Gastroesophageal sphincter (tissue), 4 donors: ENCODE results near the gene EXOC6B. TPM values are rescaled to one million over a fixed set of nuclear protein-coding genes. Genes with fewer than 3 reads are reported as not detected.
A peak's percentile ranks its signal among the peaks of the same experiment; 100 is the strongest.

Experiments used
- ATAC-seq: fragments of 150-250 bp; one replicate; pipeline ENCODE4 v1.9.1; 2016; ENCODE audit warnings: mild to moderate bottlenecking, moderate library complexity
- H3K27ac ChIP-seq, 4 donors: fragments of 200-600 bp; sonication (generic) in 3 of 4; 1 replicate in 3 of 4; 2 replicates in 1 of 4; pipeline ENCODE4 v1.5.1; 2016 to 2019
- H3K27me3 ChIP-seq: fragments of 200-600 bp; sonication (generic); one replicate; pipeline ENCODE4 v1.5.1; 2019
- H3K36me3 ChIP-seq, 2 donors: fragments of 200-600 bp; sonication (generic); one replicate each; pipeline ENCODE4 v1.5.1; 2019; ENCODE audit warnings: control low read depth in 1 of 2
- H3K4me1 ChIP-seq, 3 donors: fragments of 200-600 bp; sonication (generic); 1 replicate in 2 of 3; 2 replicates in 1 of 3; pipeline ENCODE4 v1.5.1; 2016 to 2019; ENCODE audit warnings: control low read depth in 2 of 3
- H3K4me3 ChIP-seq, 2 donors: fragments of 200-600 bp; sonication (generic); one replicate each; pipeline ENCODE4 v1.5.1; 2019; ENCODE audit warnings: mild to moderate bottlenecking in 1 of 2, moderate library complexity in 1 of 2
- H3K9me3 ChIP-seq, 3 donors: fragments of 200-600 bp; sonication (generic); one replicate each; pipeline ENCODE4 v1.5.1; 2017 to 2019; ENCODE audit warnings: control low read depth in 2 of 3
- CTCF ChIP-seq, 4 experiments: fragments of 200-600 bp in 2 of 4; fragments of 450-650 bp in 2 of 4; sonication (generic) in 1 of 4; IDR thresholded peaks; one replicate each; pipeline ENCODE4 v1.5.1; 2017 to 2019; ENCODE audit warnings: antibody characterized with exemption in 4 of 4, mild to moderate bottlenecking in 2 of 4, moderate library complexity in 2 of 4
- EP300 ChIP-seq: sonication (generic); formaldehyde crosslinking; IDR thresholded peaks from one replicate; pipeline ENCODE4 v1.6.1; 2017; ENCODE audit warnings: antibody characterized with exemption, mild to moderate bottlenecking
- POLR2A ChIP-seq, 2 donors: fragments of 450-650 bp; IDR thresholded peaks; one replicate each; pipeline ENCODE4 v1.6.1; 2017; ENCODE audit warnings: antibody characterized with exemption in 2 of 2, mild to moderate bottlenecking in 2 of 2, moderate library complexity in 1 of 2
- POLR2AphosphoS5 ChIP-seq: sonication (generic); formaldehyde crosslinking; IDR thresholded peaks from one replicate; pipeline ENCODE4 v1.6.1; 2017; ENCODE audit warnings: antibody characterized with exemption
- WGBS, 2 donors: methylation state at CpG; one replicate each; pipeline ENCODE4 v1.1.5; 2018; ENCODE audit warnings: low coverage in 1 of 2; 5-methylcytosine and 5-hydroxymethylcytosine counted together
- total RNA-seq, 4 donors: library from RNA; depleted of rRNA; stranded (reverse); fragments of >200 nt; gene quantifications; one replicate each; pipeline ENCODE4 v1.1.0, GENCODE V29; 2016

Gene EXOC6B
- total RNA-seq, 4 donors from 2014 or later, result 35.3 to 47.2 (median 41.2) TPM

- no peak for ATAC-seq
- Histone ChIP-seq H3K4me3 (no peak overlapping the region), H3K4me1 (peaks cover 0 to 32% (median 11%) of the 10 kb centered on the region in 3 donors), H3K27me3 (no peaks in the 10 kb centered on the region), H3K9me3 (no peaks in the 10 kb centered on the region), H3K27ac (no peak overlapping the region), H3K36me3 (no peaks in the 10 kb centered on the region)
- TF ChIP-seq CTCF (IDR thresholded peaks at IDR 0.05) (no peak), POLR2A (IDR thresholded peaks at IDR 0.05) (no peak), EP300 (no peak), POLR2AphosphoS5 (no peak)
- 92 to 96% methylated on average over 2 of the region's 2 CpGs for WGBS, 2 donors
Measured at GRCh38 chr2:72207334-72207733, 618.5 kb downstream of the EXOC6B start.

- Histone ChIP-seq H3K27ac (peak overlapping the region in 3 of 4 donors; percentile 12 to 57 (median 42)), H3K4me3 (no peak overlapping the region), H3K36me3 (no peaks in the 10 kb centered on the region), H3K9me3 (no peaks in the 10 kb centered on the region), H3K27me3 (no peaks in the 10 kb centered on the region), H3K4me1 (peaks cover 0 to 32% (median 11%) of the 10 kb centered on the region in 3 donors)
- TF ChIP-seq CTCF (IDR thresholded peaks at IDR 0.05), result no peak
- ATAC-seq, result no peak
- 60% methylated on average over 3 of the region's 3 CpGs; no CpG with 5 or more reads in 1 of the 2 donors for WGBS, 2 donors
Measured at GRCh38 chr2:72205504-72205881, 620.3 kb downstream of the EXOC6B start.

- ATAC-seq, result peak; percentile 76
- TF ChIP-seq POLR2A (IDR thresholded peaks at IDR 0.05) (no peak), EP300 (no peak), POLR2AphosphoS5 (no peak), CTCF (IDR thresholded peaks at IDR 0.05) (no peak)
- 28% methylated on average over 3 of the region's 3 CpGs; no CpG with 5 or more reads in 1 of the 2 donors for WGBS, 2 donors
- no peaks in the 10 kb centered on the region for H3K9me3 ChIP-seq
- H3K4me1 ChIP-seq, result peaks cover 0 to 32% (median 11%) of the 10 kb centered on the region in 3 donors
- H3K27ac ChIP-seq, result peak overlapping the region in 3 of 4 donors; percentile 38 to 57 (median 42)
- H3K4me3 ChIP-seq, result no peak overlapping the region
- no peaks in the 10 kb centered on the region for H3K27me3 ChIP-seq
- H3K36me3 ChIP-seq, result no peaks in the 10 kb centered on the region
Measured at GRCh38 chr2:72204786-72205503, 620.9 kb downstream of the EXOC6B start.

- no peak for ATAC-seq
Measured at GRCh38 chr2:72204156-72204785, 621.6 kb downstream of the EXOC6B start.

More at GRCh38 chr2:72204156-72204785, 621.6 kb downstream of the EXOC6B start:
- H3K36me3 ChIP-seq, result no peaks in the 10 kb centered on the region
- TF ChIP-seq POLR2AphosphoS5, result no peak
- TF ChIP-seq POLR2A (IDR thresholded peaks at IDR 0.05), result no peak
- no peak for TF ChIP-seq EP300
- TF ChIP-seq CTCF (IDR thresholded peaks at IDR 0.05), result no peak
- no peaks in the 10 kb centered on the region for H3K27me3 ChIP-seq
- WGBS, 2 donors, result 25 to 40% methylated on average over 5 to 7 of the region's 8 CpGs
- H3K4me3 ChIP-seq, result no peak overlapping the region
- no peaks in the 10 kb centered on the region for H3K9me3 ChIP-seq
- peaks cover 0 to 32% (median 11%) of the 10 kb centered on the region in 3 donors for H3K4me1 ChIP-seq
- peak overlapping the region in 2 of 4 donors; percentile 16 to 38 for H3K27ac ChIP-seq
